Osteoblast (primary cell): Measurements from ENCODE around the gene ZDHHC11. TPM values are rescaled to one million over a fixed set of nuclear protein-coding genes. Genes with fewer than 3 reads are reported as not detected.
A peak's percentile ranks its signal among the peaks of the same experiment; 100 is the strongest.
"Not testable (repeated sequence)": the region's sequence is repeated elsewhere in the genome, so short reads cannot be mapped to it uniquely, and the experiment has no call there.

Experiments
- DNase-seq: peaks from one replicate; pipeline ENCODE4 v3.0.0; 2011; ENCODE audit warnings: low spot score, mixed read lengths; ENCODE audit not compliant: insufficient read length; ENCODE audit errors: missing footprints
- H2AFZ ChIP-seq: 2 replicates; pipeline ENCODE4 v1.6.0; 2011; ENCODE audit warnings: mild to moderate bottlenecking, low read length
- H3K27ac ChIP-seq: 2 replicates; pipeline ENCODE4 v1.5.1; 2011; ENCODE audit warnings: mild to moderate bottlenecking, low read depth, low read length, moderate library complexity
- H3K27me3 ChIP-seq: 2 replicates; pipeline ENCODE4 v1.6.0; 2012; ENCODE audit warnings: mild to moderate bottlenecking, control low read depth, inconsistent platforms, low read length, moderate library complexity; ENCODE audit not compliant: insufficient read depth
- H3K36me3 ChIP-seq: 2 replicates; pipeline ENCODE4 v1.5.1; 2011; ENCODE audit warnings: mild to moderate bottlenecking, low read length, control low read depth, moderate library complexity; ENCODE audit not compliant: insufficient read depth
- H3K4me1 ChIP-seq: 2 replicates; pipeline ENCODE4 v1.5.1; 2011; ENCODE audit warnings: mild to moderate bottlenecking, low read length, control low read depth, moderate library complexity; ENCODE audit not compliant: insufficient read depth
- H3K4me2 ChIP-seq: 2 replicates; pipeline ENCODE4 v1.6.0; 2011; ENCODE audit warnings: mild to moderate bottlenecking, low read length; ENCODE audit not compliant: insufficient read depth
- H3K4me3 ChIP-seq: fragments of 200-600 bp; sonication (generic); 3 replicates; pipeline ENCODE4 v1.5.1; 2012; ENCODE audit warnings: mild to moderate bottlenecking, low read length, inconsistent platforms; ENCODE audit not compliant: insufficient read depth
- H3K79me2 ChIP-seq: 2 replicates; pipeline ENCODE4 v1.6.0; 2012; ENCODE audit warnings: mild to moderate bottlenecking, low read length, control low read depth, inconsistent platforms; ENCODE audit not compliant: insufficient read depth
- H3K9me3 ChIP-seq: 2 replicates; pipeline ENCODE4 v1.5.1; 2011; ENCODE audit warnings: low read depth, low read length, control low read depth
- H4K20me1 ChIP-seq: 2 replicates; pipeline ENCODE4 v1.6.0; 2012; ENCODE audit warnings: mild to moderate bottlenecking, low read length, control low read depth; ENCODE audit not compliant: insufficient read depth
- total RNA-seq: library from RNA; depleted of rRNA; stranded (reverse); fragments of >200 nt; gene quantifications from 2 replicates; pipeline ENCODE4 v1.2.3, GENCODE V29; 2012
- TF ChIP-seq, protein P1 (sequence below): IDR thresholded peaks from 2 replicates; pipeline ENCODE4 v1.5.1; 2011; ENCODE audit warnings: mild to moderate bottlenecking, low read depth, low read length, moderate library complexity; ENCODE audit errors: extremely low read depth

Gene ZDHHC11
- total RNA-seq, 1 donor: 1.8 TPM

DNA sequence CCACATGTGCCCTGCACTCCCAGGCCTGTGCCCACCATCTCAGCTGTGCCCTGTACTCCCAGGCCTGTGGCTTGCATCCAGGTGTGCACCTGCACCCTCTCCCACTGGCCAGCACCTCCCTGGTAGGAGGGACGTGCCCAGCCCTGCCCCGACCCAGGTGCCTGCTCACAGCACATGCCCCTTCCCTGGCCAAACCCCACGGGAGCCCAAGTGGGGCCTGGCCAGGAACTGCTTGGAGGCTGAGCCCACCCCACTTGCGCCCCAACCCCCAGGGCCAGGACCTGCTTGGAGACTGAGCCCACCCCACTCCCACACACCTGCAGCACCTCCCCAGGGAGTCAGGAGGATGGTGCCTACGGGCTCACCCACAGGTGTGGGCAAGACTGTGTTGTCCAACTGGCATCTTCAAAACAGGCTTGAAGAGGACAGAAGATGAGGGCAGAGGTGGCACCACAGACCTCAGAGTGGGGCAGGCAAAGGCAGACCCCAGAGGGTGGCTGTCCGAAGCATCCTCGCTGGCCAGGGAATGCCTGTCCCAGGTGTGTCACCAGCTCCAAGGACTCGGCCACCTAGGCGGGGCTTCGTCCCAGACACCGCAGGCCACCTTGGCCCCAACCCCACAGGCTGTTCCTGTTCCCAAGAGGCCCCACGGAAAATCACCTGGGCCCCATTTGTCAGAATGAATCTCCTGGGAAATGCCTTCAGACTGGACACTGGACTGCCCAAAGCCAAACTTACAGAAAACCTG, 77.1 kb downstream of the ZDHHC11 start:
- H3K36me3 ChIP-seq: no peaks in the 10 kb centered on the region
- TF ChIP-seq, protein P1, sequence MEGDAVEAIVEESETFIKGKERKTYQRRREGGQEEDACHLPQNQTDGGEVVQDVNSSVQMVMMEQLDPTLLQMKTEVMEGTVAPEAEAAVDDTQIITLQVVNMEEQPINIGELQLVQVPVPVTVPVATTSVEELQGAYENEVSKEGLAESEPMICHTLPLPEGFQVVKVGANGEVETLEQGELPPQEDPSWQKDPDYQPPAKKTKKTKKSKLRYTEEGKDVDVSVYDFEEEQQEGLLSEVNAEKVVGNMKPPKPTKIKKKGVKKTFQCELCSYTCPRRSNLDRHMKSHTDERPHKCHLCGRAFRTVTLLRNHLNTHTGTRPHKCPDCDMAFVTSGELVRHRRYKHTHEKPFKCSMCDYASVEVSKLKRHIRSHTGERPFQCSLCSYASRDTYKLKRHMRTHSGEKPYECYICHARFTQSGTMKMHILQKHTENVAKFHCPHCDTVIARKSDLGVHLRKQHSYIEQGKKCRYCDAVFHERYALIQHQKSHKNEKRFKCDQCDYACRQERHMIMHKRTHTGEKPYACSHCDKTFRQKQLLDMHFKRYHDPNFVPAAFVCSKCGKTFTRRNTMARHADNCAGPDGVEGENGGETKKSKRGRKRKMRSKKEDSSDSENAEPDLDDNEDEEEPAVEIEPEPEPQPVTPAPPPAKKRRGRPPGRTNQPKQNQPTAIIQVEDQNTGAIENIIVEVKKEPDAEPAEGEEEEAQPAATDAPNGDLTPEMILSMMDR: no peak
- H3K27ac ChIP-seq: no peak overlapping the region
- no peak overlapping the region for H3K4me2 ChIP-seq
- H3K4me3 ChIP-seq: no peak overlapping the region
- H3K9me3 ChIP-seq: no peaks in the 10 kb centered on the region
- no peaks in the 10 kb centered on the region for H4K20me1 ChIP-seq
- no peak overlapping the region for H2AFZ ChIP-seq
- H3K79me2 ChIP-seq: no peaks in the 10 kb centered on the region
- DNase-seq: peak; percentile 14
- no peaks in the 10 kb centered on the region for H3K4me1 ChIP-seq
- H3K27me3 ChIP-seq: peaks cover 7% of the 10 kb centered on the region

DNA sequence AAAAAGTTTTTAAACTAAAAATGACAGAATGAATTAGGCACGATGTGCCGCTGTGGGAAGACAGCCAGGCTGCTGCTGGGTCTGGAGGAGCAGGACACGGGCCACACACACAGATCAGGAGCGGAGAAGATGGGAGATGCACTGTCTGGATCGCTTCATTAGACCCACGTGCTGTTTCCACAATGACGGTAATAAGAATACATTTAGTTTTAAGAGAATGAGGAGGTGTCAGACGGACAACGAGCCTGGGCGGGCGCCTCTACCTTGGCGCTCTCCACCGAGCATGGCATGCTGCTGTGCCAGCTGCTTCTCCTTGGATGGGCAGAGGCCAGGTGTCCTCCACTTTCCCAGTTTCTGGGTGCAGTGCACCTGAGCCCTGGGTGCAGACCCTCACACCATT, 77.9 kb downstream of the ZDHHC11 start:
- not testable (repeated sequence) for H3K79me2 ChIP-seq

DNA sequence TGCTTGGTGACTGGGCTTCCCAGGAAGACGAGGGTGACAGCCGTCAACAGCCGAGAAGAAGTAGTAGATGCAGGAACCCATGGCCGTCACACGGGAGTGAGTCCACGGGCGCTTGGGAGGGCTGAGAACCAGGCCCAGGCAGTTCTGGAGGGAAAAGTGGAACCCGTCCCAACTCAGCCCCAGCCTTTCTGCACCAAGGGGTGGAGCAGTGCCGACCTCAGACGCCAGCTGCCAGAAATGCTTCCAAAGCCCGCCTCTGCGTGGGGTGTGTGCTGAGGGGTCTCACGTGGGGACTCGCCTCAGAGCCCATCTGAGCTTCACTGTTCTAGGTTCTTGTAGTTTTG, 78.3 kb downstream of the ZDHHC11 start:
- H2AFZ ChIP-seq, H3K79me2 ChIP-seq, H3K4me3 ChIP-seq, H3K4me2 ChIP-seq, H4K20me1 ChIP-seq, H3K36me3 ChIP-seq, H3K27ac ChIP-seq, H3K9me3 ChIP-seq, DNase-seq, H3K27me3 ChIP-seq, H3K4me1 ChIP-seq: not testable (repeated sequence)

More for the DNA sequence above, 77.9 kb downstream of the ZDHHC11 start:
- not testable (repeated sequence) for H3K4me1 ChIP-seq, DNase-seq, H3K27me3 ChIP-seq, H4K20me1 ChIP-seq, H3K36me3 ChIP-seq, H3K9me3 ChIP-seq, H3K4me2 ChIP-seq, H2AFZ ChIP-seq, H3K27ac ChIP-seq, H3K4me3 ChIP-seq

DNA sequence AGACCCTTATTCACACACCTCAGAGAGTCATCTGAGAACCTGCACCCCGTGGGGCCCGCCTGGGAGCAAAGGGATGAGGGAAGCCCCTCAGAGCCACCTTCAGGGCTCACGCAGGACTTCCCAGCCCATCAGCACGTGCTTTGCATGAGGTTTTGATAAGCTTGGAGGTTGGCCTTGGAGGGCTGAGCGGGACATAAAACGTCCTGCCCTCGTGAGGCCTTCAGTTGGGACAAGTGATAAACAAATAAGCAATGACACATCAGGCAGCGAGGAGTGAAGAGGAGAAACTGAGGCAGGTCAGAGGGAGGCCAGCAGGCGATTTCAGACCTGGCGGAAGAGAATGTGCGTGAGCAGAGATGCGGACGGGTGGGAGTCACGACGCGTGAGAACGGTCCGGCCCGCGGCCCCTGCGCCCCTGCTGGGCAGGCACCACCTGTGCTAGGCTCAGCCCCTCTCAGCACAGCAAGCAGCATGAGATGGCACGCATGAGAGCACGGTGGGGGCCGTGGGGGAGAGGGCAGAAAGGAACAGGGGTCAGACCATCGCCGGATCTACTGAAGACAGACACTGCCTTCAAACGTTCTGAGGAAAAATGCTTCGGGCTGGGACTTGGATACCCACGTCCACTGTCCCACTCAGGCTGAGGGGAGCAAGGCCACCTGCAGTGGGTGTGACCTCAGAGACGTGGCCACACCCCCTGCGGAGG, 78.8 kb downstream of the ZDHHC11 start:
- H3K4me3 ChIP-seq, H3K4me2 ChIP-seq, H3K4me1 ChIP-seq, H3K27ac ChIP-seq, H3K9me3 ChIP-seq, H3K79me2 ChIP-seq, DNase-seq, H3K27me3 ChIP-seq, H4K20me1 ChIP-seq, H3K36me3 ChIP-seq, H2AFZ ChIP-seq: not testable (repeated sequence)

DNA sequence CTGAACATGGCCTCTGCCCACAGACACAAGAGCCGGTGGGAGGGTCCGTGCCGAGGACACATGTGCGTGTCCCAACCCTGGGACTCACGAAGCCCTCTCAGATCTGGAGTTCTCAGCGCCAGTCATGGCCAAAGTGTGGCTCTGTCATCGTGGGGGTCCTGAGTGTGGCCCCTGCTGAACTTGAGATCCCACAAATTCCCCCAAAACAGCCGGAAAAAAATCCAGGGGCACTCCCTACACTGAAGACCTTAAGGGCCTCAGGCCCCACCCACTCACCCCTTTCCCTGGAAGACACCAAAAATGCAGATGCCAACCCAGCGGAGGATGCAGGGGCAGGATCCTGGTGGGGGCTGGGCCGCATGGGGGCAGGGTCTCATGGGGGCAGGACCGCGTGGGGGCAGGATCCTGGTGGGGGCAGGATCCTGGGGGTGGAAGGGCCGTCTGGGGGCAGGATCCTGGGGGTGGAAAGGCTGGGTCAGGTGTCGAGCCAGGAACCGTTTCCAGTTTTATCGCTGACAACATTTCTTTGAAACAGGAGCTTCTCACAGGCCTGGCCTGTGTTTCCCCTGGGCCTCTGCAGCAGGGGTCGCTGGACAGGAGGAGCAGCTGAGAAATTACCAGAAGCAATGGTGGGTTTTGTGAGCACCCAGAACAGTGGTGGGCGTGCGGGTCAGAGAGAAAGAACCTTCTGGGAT, 79.6 kb downstream of the ZDHHC11 start:
- not testable (repeated sequence) for H3K27me3 ChIP-seq, H3K27ac ChIP-seq, H3K4me1 ChIP-seq, H3K79me2 ChIP-seq, H3K4me2 ChIP-seq, H3K9me3 ChIP-seq, H4K20me1 ChIP-seq, H3K4me3 ChIP-seq, H3K36me3 ChIP-seq, H2AFZ ChIP-seq
- peak; percentile 34 for DNase-seq

DNA sequence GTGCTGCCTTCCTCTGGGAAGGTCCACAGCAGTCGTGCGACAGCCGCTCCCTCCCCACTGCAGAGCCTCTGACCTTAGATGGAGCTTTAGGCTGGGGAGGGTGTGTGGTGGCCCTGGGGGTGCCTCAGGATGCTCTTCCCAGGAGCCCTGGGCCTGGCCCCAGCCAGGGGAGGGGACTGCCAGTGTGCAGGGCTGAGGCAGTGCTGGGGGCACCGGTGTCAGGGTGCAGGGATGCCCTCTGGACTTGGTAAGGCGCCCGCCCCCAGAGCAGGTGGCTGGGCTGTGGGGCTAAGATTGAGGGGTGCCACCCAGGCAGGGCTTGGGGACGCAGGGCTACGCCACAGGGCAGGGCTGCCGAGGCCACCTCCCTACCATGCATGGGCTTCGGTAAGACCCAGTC, 80.2 kb downstream of the ZDHHC11 start:
- not testable (repeated sequence) for H2AFZ ChIP-seq, H3K9me3 ChIP-seq

DNA sequence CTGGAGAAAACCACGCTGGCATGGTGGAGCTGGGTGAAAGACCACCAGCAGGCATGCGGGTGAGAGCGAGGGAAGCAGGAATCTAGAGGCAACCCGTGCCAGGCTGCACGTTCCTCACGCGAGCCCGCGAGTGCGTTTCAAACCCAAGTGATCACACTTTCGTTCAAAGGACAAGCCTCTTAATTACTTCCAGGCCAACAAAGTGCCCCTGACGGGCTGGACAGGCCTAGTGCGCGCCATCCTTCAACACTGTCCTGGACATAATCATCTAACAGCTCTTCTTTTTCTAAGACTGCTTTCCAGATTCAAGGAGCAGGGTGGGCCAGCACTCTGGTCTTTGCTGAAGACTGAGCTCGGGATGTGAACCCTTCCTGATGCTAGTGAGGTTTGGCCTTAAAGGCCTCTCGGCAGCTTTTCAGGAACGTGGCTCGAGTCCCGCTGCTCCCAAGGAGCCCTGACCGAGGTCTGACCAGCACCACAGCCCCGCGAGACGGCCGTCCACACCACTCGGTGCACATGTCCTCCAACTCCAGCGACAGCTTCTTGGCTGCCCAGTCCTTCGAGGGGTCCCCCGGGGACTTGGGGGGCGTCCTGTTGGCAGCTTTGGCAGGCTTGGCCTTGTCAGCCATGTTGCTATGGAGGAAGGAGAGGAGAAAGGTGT, 81.2 kb downstream of the ZDHHC11 start:
- DNase-seq, H2AFZ ChIP-seq, H3K36me3 ChIP-seq, H3K27ac ChIP-seq, H3K4me1 ChIP-seq, H3K79me2 ChIP-seq, H3K4me2 ChIP-seq, H3K27me3 ChIP-seq, H4K20me1 ChIP-seq, H3K9me3 ChIP-seq, H3K4me3 ChIP-seq: not testable (repeated sequence)

More for the DNA sequence above, 80.2 kb downstream of the ZDHHC11 start:
- H4K20me1 ChIP-seq, H3K27ac ChIP-seq, H3K36me3 ChIP-seq, H3K79me2 ChIP-seq, H3K27me3 ChIP-seq, H3K4me2 ChIP-seq, DNase-seq, H3K4me3 ChIP-seq, H3K4me1 ChIP-seq: not testable (repeated sequence)
